GM23338 (cell line): Measurements from ENCODE around the gene FGF3. TPM values are rescaled to one million over a fixed set of nuclear protein-coding genes. Genes with fewer than 3 reads are reported as not detected.
"Not testable (repeated sequence)": the region's sequence is repeated elsewhere in the genome, so short reads cannot be mapped to it uniquely, and the experiment has no call there.

Experiments used
- ATAC-seq: fragments of 200-7000 bp; cut with Tn5 transposase; 3 replicates; pipeline ENCODE4 v1.9.1; 2020
- DNase-seq: peaks from one replicate; pipeline ENCODE4 v3.0.0-alpha.2; 2015; ENCODE audit warnings: low spot score
- H2AFZ ChIP-seq: fragments of 200-600 bp; sonication (generic); 2 replicates; pipeline ENCODE4 v1.8.0; 2016; ENCODE audit warnings: antibody characterized with exemption, mild to moderate bottlenecking, moderate library complexity
- H3F3A ChIP-seq: fragments of 200-600 bp; sonication (generic); replicated peaks from 2 replicates; pipeline ENCODE4 v1.8.0; 2017; ENCODE audit warnings: antibody characterized with exemption, mixed run types, low read depth
- H3K27ac ChIP-seq: fragments of 200-600 bp; sonication (generic); 2 replicates; pipeline ENCODE4 v1.6.1; 2016; ENCODE audit warnings: low read depth
- H3K27me3 ChIP-seq: fragments of 200-600 bp; sonication (generic); 2 replicates; pipeline ENCODE4 v1.8.0; 2016; ENCODE audit warnings: mild to moderate bottlenecking, mixed run types, moderate library complexity; ENCODE audit not compliant: insufficient read depth
- H3K36me3 ChIP-seq: fragments of 200-600 bp; sonication (generic); 2 replicates; pipeline ENCODE4 v1.8.0; 2016; ENCODE audit warnings: mild to moderate bottlenecking; ENCODE audit not compliant: insufficient read depth
- H3K4me1 ChIP-seq: fragments of 200-600 bp; sonication (generic); 2 replicates; pipeline ENCODE4 v1.8.0; 2016; ENCODE audit warnings: mild to moderate bottlenecking, moderate library complexity; ENCODE audit not compliant: insufficient read depth
- H3K4me2 ChIP-seq: fragments of 200-600 bp; sonication (generic); 2 replicates; pipeline ENCODE4 v1.7.1; 2017; ENCODE audit warnings: mixed run types
- H3K4me3 ChIP-seq: fragments of 200-600 bp; sonication (generic); 2 replicates; pipeline ENCODE4 v1.6.1; 2016; ENCODE audit warnings: mixed run types
- H3K79me2 ChIP-seq: fragments of 200-600 bp; sonication (generic); replicated peaks from 2 replicates; pipeline ENCODE4 v1.8.0; 2017; ENCODE audit warnings: mild to moderate bottlenecking; ENCODE audit not compliant: insufficient read depth
- H3K9me2 ChIP-seq: fragments of 200-600 bp; sonication (generic); 2 replicates; pipeline ENCODE4 v1.8.0; 2017; ENCODE audit not compliant: insufficient read depth
- H4K20me1 ChIP-seq: fragments of 200-600 bp; sonication (generic); replicated peaks from 2 replicates; pipeline ENCODE4 v1.8.0; 2017; ENCODE audit warnings: mild to moderate bottlenecking; ENCODE audit not compliant: insufficient read depth
- H3K27ac Mint-ChIP-seq: 2 replicates; pipeline ENCODE4 v1.8.0; 2020; ENCODE audit warnings: inconsistent platforms, mild to moderate bottlenecking, moderate library complexity, mixed read lengths
- H3K27me3 Mint-ChIP-seq: 3 replicates; pipeline ENCODE4 v1.8.0; 2022; ENCODE audit warnings: low read depth, mild to moderate bottlenecking, moderate library complexity, mixed read lengths, inconsistent platforms; ENCODE audit not compliant: insufficient read depth, poor library complexity
- H3K36me3 Mint-ChIP-seq: 3 replicates; pipeline ENCODE4 v1.8.0; 2021; ENCODE audit warnings: low read depth, mild to moderate bottlenecking, inconsistent platforms, moderate library complexity, mixed read lengths
- H3K4me1 Mint-ChIP-seq: 3 replicates; pipeline ENCODE4 v1.8.0; 2020; ENCODE audit warnings: mild to moderate bottlenecking, inconsistent platforms, mixed read lengths
- H3K4me3 Mint-ChIP-seq: 3 replicates; pipeline ENCODE4 v1.8.0; 2021; ENCODE audit warnings: moderate library complexity, mild to moderate bottlenecking, inconsistent platforms, mixed read lengths
- H3K9me3 Mint-ChIP-seq: 3 replicates; pipeline ENCODE4 v1.8.0; 2020; ENCODE audit warnings: moderate library complexity, mild to moderate bottlenecking, inconsistent platforms, mixed read lengths
- CREB1 ChIP-seq: fragments of 250-450 bp; sonication (Bioruptor Pico); IDR thresholded peaks from 2 replicates; pipeline ENCODE4 v1.5.0; 2020; ENCODE audit warnings: low read depth, mild to moderate bottlenecking, moderate library complexity
- EZH2 ChIP-seq: fragments of 200-600 bp; sonication (generic); IDR thresholded peaks from one replicate; pipeline ENCODE4 v1.8.0; 2017; ENCODE audit warnings: antibody characterized with exemption, mild to moderate bottlenecking, low read depth; ENCODE audit not compliant: unreplicated experiment
- REST ChIP-seq: IDR thresholded peaks from one replicate; pipeline ENCODE4 v1.6.1; 2018; ENCODE audit warnings: antibody characterized with exemption; ENCODE audit not compliant: unreplicated experiment
- STAT1 ChIP-seq: IDR thresholded peaks from one replicate; pipeline ENCODE4 v1.6.1; 2016; ENCODE audit warnings: antibody characterized with exemption; ENCODE audit not compliant: unreplicated experiment
- ZNF114 ChIP-seq: fragments of 250-450 bp; sonication (Bioruptor Pico); IDR thresholded peaks from 2 replicates; pipeline ENCODE4 v1.5.0; 2020; ENCODE audit warnings: mild to moderate bottlenecking, moderate library complexity
- ZNF331 ChIP-seq: fragments of 250-450 bp; sonication (Bioruptor Pico); IDR thresholded peaks from 2 replicates; pipeline ENCODE4 v1.5.0; 2020; ENCODE audit warnings: low read depth, mild to moderate bottlenecking, moderate library complexity
- polyA plus RNA-seq: library from polyadenylated mRNA; unstranded; fragments of >200 nt; fragmentation: Nextera tagmentation; extraction: Ambion mirVana; gene quantifications from 2 replicates; pipeline ENCODE4 v1.2.1, GENCODE V29; 2016
- total RNA-seq: library from RNA; depleted of rRNA; stranded (reverse); fragments of >200 nt; shearing (Covaris generic); gene quantifications from 2 replicates; pipeline ENCODE4 v1.2.3, GENCODE V29; 2014; rRNA removed

Gene FGF3
- total and polyA plus RNA-seq, 2 experiments from 2014 or later: 1.2 TPM; not detected in 1

GRCh38 chr11:69764918-69765317, 54.3 kb downstream of the FGF3 start:
- H3K4me3 Mint-ChIP-seq, H3K27ac Mint-ChIP-seq, H3K9me2 ChIP-seq, H3K9me3 Mint-ChIP-seq, H3K4me1 ChIP-seq, H3K27ac ChIP-seq, H3K4me2 ChIP-seq, H3K4me3 ChIP-seq, H4K20me1 ChIP-seq, H3K27me3 Mint-ChIP-seq, DNase-seq, H3K27me3 ChIP-seq, H2AFZ ChIP-seq, ATAC-seq, H3K4me1 Mint-ChIP-seq, H3K36me3 Mint-ChIP-seq, H3K36me3 ChIP-seq, H3F3A ChIP-seq, H3K79me2 ChIP-seq: not testable (repeated sequence)

- TF ChIP-seq REST (no peak), EZH2 (no peak), CREB1 (CRISPR knock-in tag) (no peak), STAT1 (no peak), ZNF114 (no peak), ZNF331 (CRISPR knock-in tag) (no peak)
- H3F3A ChIP-seq: no peaks in the 10 kb centered on the region
- no peaks in the 10 kb centered on the region for H4K20me1 ChIP-seq
- no peaks in the 10 kb centered on the region for H3K36me3 ChIP-seq
- no peaks in the 10 kb centered on the region for H3K4me1 ChIP-seq
- Mint-ChIP-seq H3K4me3 (no peak overlapping the region), H3K27ac (no peak overlapping the region), H3K4me1 (peaks cover 3% of the 10 kb centered on the region), H3K36me3 (peaks cover 3% of the 10 kb centered on the region; the same call in 1 of the 3 replicates), H3K9me3 (peaks cover 13% of the 10 kb centered on the region), H3K27me3 (peaks cover 4% of the 10 kb centered on the region)
- H3K4me3 ChIP-seq: no peak overlapping the region
- no peak overlapping the region for H2AFZ ChIP-seq
- ATAC-seq (no peak), DNase-seq (no peak)
- no peaks in the 10 kb centered on the region for H3K79me2 ChIP-seq
- no peaks in the 10 kb centered on the region for H3K27me3 ChIP-seq
- H3K27ac ChIP-seq: no peak overlapping the region
- H3K9me2 ChIP-seq: no peaks in the 10 kb centered on the region; the same call in 1 of the 2 replicates
- no peak overlapping the region for H3K4me2 ChIP-seq
Measured at GRCh38 chr11:69760319-69760718, 58.9 kb downstream of the FGF3 start.

Other genes with a start within 250 kb of the FGF3 start
- gene CCND1, start 178.3 kb downstream of the FGF3 start, total RNA-seq: 99.1 and 109 TPM in 2 replicates
- gene CCND1, start 178.3 kb downstream of the FGF3 start, polyA plus RNA-seq: 159 and 183 TPM in 2 replicates
- gene LTO1, start 144.1 kb downstream of the FGF3 start, total RNA-seq: 12.9 and 20.1 TPM in 2 replicates
- 23.2 and 23.3 TPM in 2 replicates for gene LTO1, start 144.1 kb downstream of the FGF3 start, polyA plus RNA-seq
- 27.4 and 36.1 TPM in 2 replicates for gene FGF19, start 115.4 kb downstream of the FGF3 start, total RNA-seq
- 21.7 and 22.3 TPM in 2 replicates for gene FGF19, start 115.4 kb downstream of the FGF3 start, polyA plus RNA-seq
- 9.2 and 13.1 TPM in 2 replicates for gene FGF4, start 44.1 kb downstream of the FGF3 start, total RNA-seq
- 4.1 and 4.8 TPM in 2 replicates for gene FGF4, start 44.1 kb downstream of the FGF3 start, polyA plus RNA-seq